ENCODE measurements around the gene CHST10.

Gene CHST10

DNA sequence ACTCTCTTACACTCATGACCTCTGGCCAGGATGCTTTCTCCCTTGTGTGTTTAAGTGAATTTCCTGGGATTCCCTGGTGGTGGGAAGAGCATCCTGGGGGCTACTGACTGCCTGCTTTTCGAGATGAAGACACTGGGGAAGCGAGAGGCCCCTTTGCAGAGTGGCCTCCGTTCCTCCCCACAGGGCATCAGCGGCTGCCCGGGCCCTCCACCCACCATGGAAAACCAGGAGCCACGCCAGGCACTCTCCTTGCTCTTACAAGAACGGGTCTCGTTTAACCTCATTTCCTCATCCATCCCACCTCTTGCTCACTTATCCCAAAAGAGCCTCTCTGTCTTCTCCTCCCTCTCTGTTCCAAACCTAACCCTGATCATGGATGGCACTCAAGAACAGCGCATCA lies 17.8 kb downstream of the CHST10 start:
- Histone ChIP-seq H3K4me3 (ENCODE audit: insufficient read depth in 1 of 2, low read depth in 1 of 2, low read length in 2 of 2) (no peak overlapping the region), H3K27ac (ENCODE audit: low read length, poor library complexity, severe bottlenecking) (no peak overlapping the region), H3K14ac (ENCODE audit: low read length in 2 of 2) (no peak overlapping the region), H2AFZ (ENCODE audit: low read depth, low read length) (no peak overlapping the region), H3K23ac (ENCODE audit: low read length in 2 of 2) (no peak overlapping the region), H4K91ac (ENCODE audit: low read length) (no peak overlapping the region), H2BK12ac (ENCODE audit: low read length in 2 of 2) (no peak overlapping the region), H3K36me3 (ENCODE audit: control insufficient read depth in 1 of 2, insufficient read depth in 2 of 2, low read depth in 1 of 2, low read length in 2 of 2) (peaks cover 18 to 38% of the 10 kb centered on the region in 2 experiments), H3K4me2 (ENCODE audit: low read length, poor library complexity, severe bottlenecking) (no peak overlapping the region), H4K8ac (ENCODE audit: low read length) (no peak overlapping the region), H3K4ac (ENCODE audit: low read depth in 1 of 2, low read length in 2 of 2) (no peak overlapping the region), H3K79me1 (replicated peaks; ENCODE audit: low read length, poor library complexity, severe bottlenecking) (peaks cover 9% of the 10 kb centered on the region), H3K4me1 (ENCODE audit: control insufficient read depth, insufficient read depth, low read depth, low read length) (peaks cover 2% of the 10 kb centered on the region), H2BK5ac (ENCODE audit: low read depth, low read length, poor library complexity, severe bottlenecking) (no peak overlapping the region), H3K18ac (ENCODE audit: low read depth in 1 of 2, low read length in 2 of 2) (no peak overlapping the region), H3K9ac (ENCODE audit: low read length) (no peak overlapping the region), H3K27me3 (ENCODE audit: control insufficient read depth in 1 of 2, insufficient read depth in 1 of 2, low read length in 2 of 2) (no peaks in the 10 kb centered on the region), H3K9me3 (ENCODE audit: control insufficient read depth, low read length) (no peaks in the 10 kb centered on the region), H2BK15ac (ENCODE audit: low read depth, poor library complexity, severe bottlenecking) (no peak overlapping the region), H2BK120ac (ENCODE audit: low read depth, low read length) (no peak overlapping the region), H2AK5ac (ENCODE audit: low read length, severe bottlenecking) (no peak overlapping the region)
- DNase-seq, result no peak
- WGBS, result 94% methylated on average over 9 of the region's 9 CpGs

DNA sequence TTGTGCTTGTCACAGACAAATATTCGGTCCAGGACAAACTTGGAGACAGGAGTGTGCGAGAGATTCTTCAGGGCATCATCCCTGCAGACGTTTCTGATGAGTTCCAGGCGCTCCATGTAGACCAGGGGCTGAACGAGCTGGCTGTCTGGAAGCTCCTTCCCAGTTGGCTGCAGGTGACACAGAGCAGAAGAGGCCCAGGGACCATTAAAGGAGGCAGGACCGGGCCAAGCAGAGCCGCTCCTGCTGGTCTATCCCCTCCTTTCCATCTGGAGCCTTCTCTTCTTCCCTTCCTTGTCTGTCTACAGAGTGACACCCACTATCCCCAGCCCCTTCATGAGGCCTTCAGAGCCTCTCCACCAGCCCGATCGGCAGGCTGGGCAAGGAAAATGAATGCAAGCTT lies 19.5 kb downstream of the CHST10 start:
- Histone ChIP-seq H3K9ac (ENCODE audit: low read length) (no peak overlapping the region), H3K36me3 (ENCODE audit: control insufficient read depth in 1 of 2, insufficient read depth in 2 of 2, low read depth in 1 of 2, low read length in 2 of 2) (peaks cover 22 to 33% of the 10 kb centered on the region in 2 experiments), H2BK12ac (ENCODE audit: low read length in 2 of 2) (no peak overlapping the region), H3K4me2 (ENCODE audit: low read length, poor library complexity, severe bottlenecking) (no peak overlapping the region), H2AFZ (ENCODE audit: low read depth, low read length) (no peak overlapping the region), H3K4me3 (ENCODE audit: insufficient read depth in 1 of 2, low read depth in 1 of 2, low read length in 2 of 2) (no peak overlapping the region), H4K8ac (ENCODE audit: low read length) (no peak overlapping the region), H3K4me1 (ENCODE audit: control insufficient read depth, insufficient read depth, low read depth, low read length) (peaks cover 2% of the 10 kb centered on the region), H2BK15ac (ENCODE audit: low read depth, poor library complexity, severe bottlenecking) (no peak overlapping the region), H3K18ac (ENCODE audit: low read depth in 1 of 2, low read length in 2 of 2) (no peak overlapping the region), H3K23ac (ENCODE audit: low read length in 2 of 2) (no peak overlapping the region), H3K27ac (ENCODE audit: low read length, poor library complexity, severe bottlenecking) (no peak overlapping the region), H4K91ac (ENCODE audit: low read length) (no peak overlapping the region), H3K14ac (ENCODE audit: low read length in 2 of 2) (no peak overlapping the region), H2AK5ac (ENCODE audit: low read length, severe bottlenecking) (no peak overlapping the region), H2BK5ac (ENCODE audit: low read depth, low read length, poor library complexity, severe bottlenecking) (no peak overlapping the region), H3K4ac (ENCODE audit: low read depth in 1 of 2, low read length in 2 of 2) (no peak overlapping the region), H3K79me1 (replicated peaks; ENCODE audit: low read length, poor library complexity, severe bottlenecking) (peaks cover 1% of the 10 kb centered on the region), H2BK120ac (ENCODE audit: low read depth, low read length) (no peak overlapping the region), H3K27me3 (ENCODE audit: control insufficient read depth in 1 of 2, insufficient read depth in 1 of 2, low read length in 2 of 2) (no peaks in the 10 kb centered on the region), H3K9me3 (ENCODE audit: control insufficient read depth, low read length) (no peaks in the 10 kb centered on the region)
- 91% methylated on average over 9 of the region's 9 CpGs for WGBS
- DNase-seq, result no peak

DNA sequence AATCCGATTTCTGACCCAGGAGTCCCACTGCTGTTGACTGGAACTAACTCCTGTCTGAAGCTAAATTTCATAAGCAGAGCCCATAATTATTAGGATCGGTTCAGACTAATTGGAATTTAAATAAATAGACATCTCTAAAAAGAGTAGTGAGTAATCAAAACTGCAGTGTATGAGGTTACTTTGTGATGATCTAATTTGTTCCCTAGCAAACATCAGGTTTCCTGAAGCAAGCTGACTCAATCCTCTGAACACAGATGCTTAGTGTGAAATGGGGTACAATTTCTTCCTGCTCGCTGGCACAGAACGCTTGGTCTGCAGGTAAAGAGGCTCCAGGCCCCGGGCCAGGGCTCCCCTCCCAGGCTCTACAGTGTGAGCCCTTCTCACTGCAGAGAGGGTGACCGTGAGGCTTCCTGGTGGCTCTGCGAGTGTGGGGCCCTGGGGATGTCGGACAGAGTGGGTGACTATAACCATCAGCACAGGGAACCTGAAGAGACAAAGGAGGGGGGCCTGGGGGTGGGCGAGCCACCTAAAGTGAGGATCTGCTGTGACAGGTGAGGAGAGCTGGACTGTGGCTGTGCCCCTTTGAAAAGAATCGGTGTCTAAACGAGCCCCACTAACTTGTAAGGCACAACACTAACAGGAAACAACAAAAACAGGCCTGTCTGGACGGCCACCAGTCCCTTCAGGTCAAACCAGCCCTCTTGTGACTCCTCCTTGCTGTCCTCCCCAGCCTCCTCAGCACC lies 20.2 kb downstream of the CHST10 start:
- no peak for DNase-seq
- no peak overlapping the region for H3K14ac ChIP-seq (ENCODE audit: low read length in 2 of 2)
- no peak overlapping the region for H2BK5ac ChIP-seq (ENCODE audit: low read depth, low read length, poor library complexity, severe bottlenecking)
- 88% methylated on average over 11 of the region's 12 CpGs for WGBS
- H3K27me3 ChIP-seq (ENCODE audit: control insufficient read depth in 1 of 2, insufficient read depth in 1 of 2, low read length in 2 of 2), result no peaks in the 10 kb centered on the region
- no peak overlapping the region for H2AK5ac ChIP-seq (ENCODE audit: low read length, severe bottlenecking)
- peaks cover 2% of the 10 kb centered on the region for H3K4me1 ChIP-seq (ENCODE audit: control insufficient read depth, insufficient read depth, low read depth, low read length)
- no peak overlapping the region for H2AFZ ChIP-seq (ENCODE audit: low read depth, low read length)
- peaks cover 26 to 38% of the 10 kb centered on the region in 2 experiments for H3K36me3 ChIP-seq (ENCODE audit: control insufficient read depth in 1 of 2, insufficient read depth in 2 of 2, low read depth in 1 of 2, low read length in 2 of 2)
- H2BK12ac ChIP-seq (ENCODE audit: low read length in 2 of 2), result no peak overlapping the region
- H4K8ac ChIP-seq (ENCODE audit: low read length), result no peak overlapping the region
- no peaks in the 10 kb centered on the region for H3K79me1 ChIP-seq (replicated peaks; ENCODE audit: low read length, poor library complexity, severe bottlenecking)
- H3K27ac ChIP-seq (ENCODE audit: low read length, poor library complexity, severe bottlenecking), result no peak overlapping the region
- no peak overlapping the region for H3K9ac ChIP-seq (ENCODE audit: low read length)
- H3K9me3 ChIP-seq (ENCODE audit: control insufficient read depth, low read length), result no peaks in the 10 kb centered on the region
- no peak overlapping the region for H3K18ac ChIP-seq (ENCODE audit: low read depth in 1 of 2, low read length in 2 of 2)
- no peak overlapping the region for H3K4me3 ChIP-seq (ENCODE audit: insufficient read depth in 1 of 2, low read depth in 1 of 2, low read length in 2 of 2)
- H2BK15ac ChIP-seq (ENCODE audit: low read depth, poor library complexity, severe bottlenecking), result no peak overlapping the region
- no peak overlapping the region for H3K4ac ChIP-seq (ENCODE audit: low read depth in 1 of 2, low read length in 2 of 2)
- H3K23ac ChIP-seq (ENCODE audit: low read length in 2 of 2), result no peak overlapping the region
- H3K4me2 ChIP-seq (ENCODE audit: low read length, poor library complexity, severe bottlenecking), result no peak overlapping the region
- H4K91ac ChIP-seq (ENCODE audit: low read length), result no peak overlapping the region
- H2BK120ac ChIP-seq (ENCODE audit: low read depth, low read length), result no peak overlapping the region

DNA sequence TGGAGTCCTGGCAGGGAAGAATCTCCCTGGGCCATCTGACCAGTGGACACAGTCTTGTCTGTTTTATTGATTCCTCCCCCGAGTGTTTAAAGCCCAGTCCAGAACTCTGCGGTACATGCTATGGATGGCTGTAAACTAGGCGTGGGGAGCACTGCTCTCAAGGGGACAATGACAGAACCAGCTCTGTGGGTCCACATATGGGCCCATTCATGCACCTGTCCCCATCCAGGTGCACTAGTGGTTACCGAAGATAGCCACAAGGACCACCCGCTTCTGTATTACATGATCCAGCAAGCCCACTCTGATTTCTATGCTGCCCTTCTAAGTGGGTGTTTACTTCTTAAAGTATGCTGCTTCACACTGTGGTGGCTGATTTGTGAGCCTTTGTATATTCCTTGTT lies 21.0 kb downstream of the CHST10 start:
- no peak overlapping the region for H4K8ac ChIP-seq (ENCODE audit: low read length)
- WGBS, result 98% methylated on average over 4 of the region's 5 CpGs
- H3K4me3 ChIP-seq (ENCODE audit: insufficient read depth in 1 of 2, low read depth in 1 of 2, low read length in 2 of 2), result no peak overlapping the region
- H3K36me3 ChIP-seq (ENCODE audit: control insufficient read depth in 1 of 2, insufficient read depth in 2 of 2, low read depth in 1 of 2, low read length in 2 of 2), result peaks cover 19 to 40% of the 10 kb centered on the region in 2 experiments
- no peak overlapping the region for H3K14ac ChIP-seq (ENCODE audit: low read length in 2 of 2)
- no peak overlapping the region for H4K91ac ChIP-seq (ENCODE audit: low read length)
- H3K9me3 ChIP-seq (ENCODE audit: control insufficient read depth, low read length), result no peaks in the 10 kb centered on the region
- H3K79me1 ChIP-seq (replicated peaks; ENCODE audit: low read length, poor library complexity, severe bottlenecking), result no peaks in the 10 kb centered on the region
- H3K9ac ChIP-seq (ENCODE audit: low read length), result no peak overlapping the region
- no peak overlapping the region for H2AK5ac ChIP-seq (ENCODE audit: low read length, severe bottlenecking)
- no peak overlapping the region for H3K4me2 ChIP-seq (ENCODE audit: low read length, poor library complexity, severe bottlenecking)
- DNase-seq, result no peak
- peaks cover 2% of the 10 kb centered on the region for H3K4me1 ChIP-seq (ENCODE audit: control insufficient read depth, insufficient read depth, low read depth, low read length)
- H2BK15ac ChIP-seq (ENCODE audit: low read depth, poor library complexity, severe bottlenecking), result no peak overlapping the region
- H2BK12ac ChIP-seq (ENCODE audit: low read length in 2 of 2), result no peak overlapping the region
- no peak overlapping the region for H3K4ac ChIP-seq (ENCODE audit: low read depth in 1 of 2, low read length in 2 of 2)
- no peak overlapping the region for H3K18ac ChIP-seq (ENCODE audit: low read depth in 1 of 2, low read length in 2 of 2)
- no peak overlapping the region for H3K23ac ChIP-seq (ENCODE audit: low read length in 2 of 2)
- no peak overlapping the region for H2BK120ac ChIP-seq (ENCODE audit: low read depth, low read length)
- H2BK5ac ChIP-seq (ENCODE audit: low read depth, low read length, poor library complexity, severe bottlenecking), result no peak overlapping the region
- H3K27me3 ChIP-seq (ENCODE audit: control insufficient read depth in 1 of 2, insufficient read depth in 1 of 2, low read length in 2 of 2), result no peaks in the 10 kb centered on the region
- no peak overlapping the region for H3K27ac ChIP-seq (ENCODE audit: low read length, poor library complexity, severe bottlenecking)
- H2AFZ ChIP-seq (ENCODE audit: low read depth, low read length), result no peak overlapping the region

All from mesenchymal stem cell (in vitro differentiated cells and primary cell).